Bronchus fibroblast of lung (primary cell): Measurements from ENCODE around the gene SIGLEC10. TPM values are rescaled to one million over a fixed set of nuclear protein-coding genes. Genes with fewer than 3 reads are reported as not detected.

Experiments used
- total RNA-seq: library from RNA; depleted of rRNA; stranded (reverse); fragments of >200 nt; gene quantifications from 2 replicates; pipeline ENCODE4 v1.2.3, GENCODE V29; 2015

The SIGLEC10 gene, protein sequence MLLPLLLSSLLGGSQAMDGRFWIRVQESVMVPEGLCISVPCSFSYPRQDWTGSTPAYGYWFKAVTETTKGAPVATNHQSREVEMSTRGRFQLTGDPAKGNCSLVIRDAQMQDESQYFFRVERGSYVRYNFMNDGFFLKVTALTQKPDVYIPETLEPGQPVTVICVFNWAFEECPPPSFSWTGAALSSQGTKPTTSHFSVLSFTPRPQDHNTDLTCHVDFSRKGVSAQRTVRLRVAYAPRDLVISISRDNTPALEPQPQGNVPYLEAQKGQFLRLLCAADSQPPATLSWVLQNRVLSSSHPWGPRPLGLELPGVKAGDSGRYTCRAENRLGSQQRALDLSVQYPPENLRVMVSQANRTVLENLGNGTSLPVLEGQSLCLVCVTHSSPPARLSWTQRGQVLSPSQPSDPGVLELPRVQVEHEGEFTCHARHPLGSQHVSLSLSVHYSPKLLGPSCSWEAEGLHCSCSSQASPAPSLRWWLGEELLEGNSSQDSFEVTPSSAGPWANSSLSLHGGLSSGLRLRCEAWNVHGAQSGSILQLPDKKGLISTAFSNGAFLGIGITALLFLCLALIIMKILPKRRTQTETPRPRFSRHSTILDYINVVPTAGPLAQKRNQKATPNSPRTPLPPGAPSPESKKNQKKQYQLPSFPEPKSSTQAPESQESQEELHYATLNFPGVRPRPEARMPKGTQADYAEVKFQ
- not detected in 2 replicates for total RNA-seq

DNA sequence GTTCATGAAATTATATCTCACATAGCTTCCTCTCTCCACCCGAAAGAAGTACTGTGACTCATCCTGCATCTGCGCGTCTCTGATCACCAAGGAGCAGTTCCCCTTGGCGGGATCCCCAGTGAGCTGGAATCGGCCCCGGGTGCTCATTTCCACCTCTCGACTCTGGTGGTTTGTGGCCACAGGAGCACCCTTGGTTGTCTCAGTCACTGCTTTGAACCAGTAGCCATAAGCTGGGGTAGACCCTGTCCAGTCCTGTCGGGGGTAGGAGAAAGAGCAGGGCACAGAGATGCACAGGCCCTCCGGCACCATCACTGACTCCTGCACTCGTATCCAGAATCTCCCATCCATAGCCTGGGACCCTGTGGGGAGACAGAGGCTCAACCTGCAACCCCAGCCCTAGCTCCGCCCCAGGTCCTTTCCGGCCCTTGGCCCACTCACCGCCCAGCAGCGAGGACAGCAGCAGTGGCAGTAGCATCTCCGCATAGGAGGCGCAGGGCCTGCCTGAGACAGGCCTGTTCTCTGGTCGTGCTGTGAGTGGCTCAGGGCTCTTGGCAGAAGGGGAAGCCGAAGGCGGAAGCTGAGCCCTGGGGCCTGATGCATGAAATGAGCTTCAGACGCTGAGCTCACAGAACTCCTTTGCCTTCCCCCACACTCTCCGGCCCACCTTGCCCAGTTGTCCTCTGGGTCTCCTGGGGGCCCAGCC is at the start of gene SIGLEC10:
TSS of gene SIGLEC10 (minus strand) at position 536 of the 703 bp plus-strand sequence. CDS start at position 475, 61 bp downstream.

DNA sequence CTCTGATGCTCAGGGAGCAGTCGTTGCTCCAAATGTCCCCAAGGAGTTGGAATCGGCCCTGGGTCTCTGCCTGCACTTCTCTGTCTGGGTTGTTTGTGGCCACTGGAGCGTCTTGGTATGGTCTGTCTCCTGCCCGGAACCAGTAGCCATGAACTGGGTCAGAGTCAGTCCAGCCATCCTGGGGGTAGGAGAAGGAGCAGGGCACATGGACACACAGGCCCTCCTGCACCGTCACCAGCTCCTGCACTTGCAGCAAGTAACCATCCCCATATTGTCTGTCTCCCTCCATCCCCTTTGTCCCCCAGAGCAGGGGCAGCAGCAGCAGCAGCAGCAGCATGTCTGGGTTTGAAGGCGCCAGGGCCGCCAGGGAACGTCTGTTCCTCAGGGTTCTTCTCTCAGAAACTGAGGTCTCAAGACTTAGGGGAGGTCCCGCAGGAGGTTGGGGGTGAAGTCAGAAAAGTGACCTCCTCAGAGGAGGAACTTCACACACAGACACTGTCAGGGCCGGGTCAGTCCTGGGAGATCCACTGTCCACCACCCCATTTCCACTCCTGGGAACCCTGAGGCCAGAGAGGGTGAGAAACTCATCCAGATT is 40.7 kb upstream of the SIGLEC10 start, which contains the start of gene SIGLEC8:
TSS of gene SIGLEC8 (minus strand) at position 404 of the 595 bp plus-strand sequence. CDS start at position 337, 67 bp downstream.

DNA sequence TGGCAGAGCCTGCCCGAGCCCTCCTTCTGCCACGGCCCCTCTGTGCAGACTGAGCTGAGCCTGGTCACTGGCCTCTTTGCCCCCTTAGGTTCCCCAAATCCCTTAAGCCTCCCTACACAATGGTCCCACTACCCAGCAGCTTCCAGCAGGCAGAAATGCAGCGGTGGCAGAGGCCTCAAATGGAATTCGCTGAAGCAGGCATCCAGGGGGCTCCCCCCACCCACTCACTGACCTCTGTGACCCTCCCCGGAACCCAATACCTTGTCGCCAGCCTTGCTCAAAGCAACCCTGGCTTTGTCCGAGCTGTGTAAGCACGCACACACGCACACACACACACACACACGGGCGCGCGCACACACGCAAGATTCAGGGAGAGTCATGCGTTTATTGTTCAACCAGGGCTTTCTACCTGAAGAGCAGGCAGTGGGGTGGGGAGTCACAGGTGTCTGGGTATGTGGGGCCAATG is 29.5 kb downstream of the SIGLEC10 start, which contains the start of gene LIM2:
TSS of gene LIM2 (minus strand) at position 51 of the 466 bp plus-strand sequence. CDS start 531 bp downstream, outside the sequence.

GRCh38 chr19:51372649-51373504 is 44.6 kb downstream of the SIGLEC10 start, which contains the start of gene NKG7:
Gene NKG7 (minus strand): TSS chr19:51372654. CDS start chr19:51372535, 119 bp downstream.

GRCh38 chr19:51368366-51369282 is 48.8 kb downstream of the SIGLEC10 start, which contains the start of gene CLDND2:
Gene CLDND2 (minus strand): TSS chr19:51369003. CDS start chr19:51368577, 426 bp downstream.

DNA sequence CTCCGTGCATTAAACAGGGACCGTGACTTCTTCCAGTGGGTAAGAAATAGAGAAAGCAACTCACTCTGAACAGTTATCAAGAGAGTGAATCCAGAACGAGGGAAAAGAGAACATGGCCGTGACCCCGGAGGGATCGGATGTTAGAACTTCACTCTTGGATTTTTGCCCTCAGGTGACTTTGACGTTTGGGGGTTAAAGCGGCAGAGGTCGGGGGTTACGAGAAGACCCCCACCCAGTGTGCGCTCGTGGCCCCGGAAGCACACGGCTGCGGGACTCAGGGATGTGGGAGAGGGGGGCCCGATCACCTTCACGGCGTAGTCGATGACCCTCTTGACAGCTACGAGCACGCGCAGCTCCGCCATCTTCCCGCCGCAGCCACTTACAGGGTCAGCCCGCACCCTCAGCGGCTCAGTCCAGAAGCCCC is 51.5 kb downstream of the SIGLEC10 start, which contains the start of gene ETFB:
TSS of gene ETFB (minus strand) at position 424 of the 424 bp plus-strand sequence. CDS start at position 362, 62 bp downstream.

Other genes with a start within 250 kb of the SIGLEC10 start
- not detected in 2 replicates for gene CD33, start 192.6 kb downstream of the SIGLEC10 start, total RNA-seq
- gene SIGLECL1, start 166.6 kb downstream of the SIGLEC10 start, total RNA-seq = not detected in 2 replicates
- gene IGLON5, start 106.0 kb downstream of the SIGLEC10 start, total RNA-seq = not detected in 2 replicates
- gene VSIG10L, start 75.5 kb downstream of the SIGLEC10 start, total RNA-seq = 0.17 and 0.89 TPM in 2 replicates
- gene ETFB, start 51.3 kb downstream of the SIGLEC10 start, total RNA-seq = 77.2 and 84.4 TPM in 2 replicates
- 0.89 TPM in 1 of 2 replicates, not detected in the other for gene CLDND2, start 48.6 kb downstream of the SIGLEC10 start, total RNA-seq
- gene NKG7, start 45.0 kb downstream of the SIGLEC10 start, total RNA-seq = not detected in 2 replicates
- not detected in 2 replicates for gene LIM2, start 29.7 kb downstream of the SIGLEC10 start, total RNA-seq
- not detected in 2 replicates for gene C19orf84, start 27.1 kb downstream of the SIGLEC10 start, total RNA-seq
- not detected in 2 replicates for gene SIGLEC8, start 40.8 kb upstream of the SIGLEC10 start, total RNA-seq
- gene CEACAM18, start 60.9 kb upstream of the SIGLEC10 start, total RNA-seq = not detected in 2 replicates
- gene SIGLEC12, start 84.2 kb upstream of the SIGLEC10 start, total RNA-seq = not detected in 2 replicates
- gene SIGLEC6, start 114.0 kb upstream of the SIGLEC10 start, total RNA-seq = not detected in 2 replicates
- 1.6 and 3.0 TPM in 2 replicates for gene ZNF175, start 153.6 kb upstream of the SIGLEC10 start, total RNA-seq
- not detected in 2 replicates for gene SIGLEC5, start 212.8 kb upstream of the SIGLEC10 start, total RNA-seq
- gene SIGLEC14, start 229.2 kb upstream of the SIGLEC10 start, total RNA-seq = not detected in 2 replicates